Epithelial cell of esophagus (primary cell): ENCODE results near the gene NDUFS6.

Source experiments
- DNase-seq: peaks from one replicate; pipeline ENCODE4 v3.0.0; 2010; ENCODE audit warnings: low read depth
- H3K4me3 ChIP-seq: 2 replicates; pipeline ENCODE4 v1.5.1; 2011; ENCODE audit warnings: mild to moderate bottlenecking, low read length, control low read depth
- TF ChIP-seq, protein P1 (sequence below): IDR thresholded peaks from 2 replicates; pipeline ENCODE4 v1.5.1; 2011; ENCODE audit warnings: low read depth, mild to moderate bottlenecking, low read length, control low read depth, inconsistent platforms; ENCODE audit not compliant: insufficient read depth; ENCODE audit errors: missing control alignments

The NDUFS6 gene

DNA sequence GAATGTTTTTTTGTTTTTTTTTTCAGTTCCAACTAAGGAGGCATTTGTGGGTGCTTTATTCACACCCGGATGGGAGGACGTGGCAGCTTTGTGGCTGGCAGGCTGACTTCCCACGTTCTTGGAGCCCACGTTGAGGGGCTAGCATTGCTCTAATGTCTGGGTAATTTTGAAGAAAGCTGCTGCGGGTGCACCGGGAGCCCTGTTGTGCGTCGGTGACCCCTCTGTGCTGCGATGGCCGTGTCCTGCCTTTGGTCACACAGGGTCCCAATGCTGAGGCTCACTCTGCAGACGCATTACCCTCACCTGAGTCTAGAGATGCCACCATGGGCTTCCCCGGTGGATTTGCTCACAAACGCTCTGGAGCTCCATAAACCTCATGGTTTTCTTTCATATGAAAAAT lies 34.2 kb downstream of the NDUFS6 start:
- DNase-seq = no peak
- no peak overlapping the region for H3K4me3 ChIP-seq
- TF ChIP-seq, protein P1, sequence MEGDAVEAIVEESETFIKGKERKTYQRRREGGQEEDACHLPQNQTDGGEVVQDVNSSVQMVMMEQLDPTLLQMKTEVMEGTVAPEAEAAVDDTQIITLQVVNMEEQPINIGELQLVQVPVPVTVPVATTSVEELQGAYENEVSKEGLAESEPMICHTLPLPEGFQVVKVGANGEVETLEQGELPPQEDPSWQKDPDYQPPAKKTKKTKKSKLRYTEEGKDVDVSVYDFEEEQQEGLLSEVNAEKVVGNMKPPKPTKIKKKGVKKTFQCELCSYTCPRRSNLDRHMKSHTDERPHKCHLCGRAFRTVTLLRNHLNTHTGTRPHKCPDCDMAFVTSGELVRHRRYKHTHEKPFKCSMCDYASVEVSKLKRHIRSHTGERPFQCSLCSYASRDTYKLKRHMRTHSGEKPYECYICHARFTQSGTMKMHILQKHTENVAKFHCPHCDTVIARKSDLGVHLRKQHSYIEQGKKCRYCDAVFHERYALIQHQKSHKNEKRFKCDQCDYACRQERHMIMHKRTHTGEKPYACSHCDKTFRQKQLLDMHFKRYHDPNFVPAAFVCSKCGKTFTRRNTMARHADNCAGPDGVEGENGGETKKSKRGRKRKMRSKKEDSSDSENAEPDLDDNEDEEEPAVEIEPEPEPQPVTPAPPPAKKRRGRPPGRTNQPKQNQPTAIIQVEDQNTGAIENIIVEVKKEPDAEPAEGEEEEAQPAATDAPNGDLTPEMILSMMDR = no peak

DNA sequence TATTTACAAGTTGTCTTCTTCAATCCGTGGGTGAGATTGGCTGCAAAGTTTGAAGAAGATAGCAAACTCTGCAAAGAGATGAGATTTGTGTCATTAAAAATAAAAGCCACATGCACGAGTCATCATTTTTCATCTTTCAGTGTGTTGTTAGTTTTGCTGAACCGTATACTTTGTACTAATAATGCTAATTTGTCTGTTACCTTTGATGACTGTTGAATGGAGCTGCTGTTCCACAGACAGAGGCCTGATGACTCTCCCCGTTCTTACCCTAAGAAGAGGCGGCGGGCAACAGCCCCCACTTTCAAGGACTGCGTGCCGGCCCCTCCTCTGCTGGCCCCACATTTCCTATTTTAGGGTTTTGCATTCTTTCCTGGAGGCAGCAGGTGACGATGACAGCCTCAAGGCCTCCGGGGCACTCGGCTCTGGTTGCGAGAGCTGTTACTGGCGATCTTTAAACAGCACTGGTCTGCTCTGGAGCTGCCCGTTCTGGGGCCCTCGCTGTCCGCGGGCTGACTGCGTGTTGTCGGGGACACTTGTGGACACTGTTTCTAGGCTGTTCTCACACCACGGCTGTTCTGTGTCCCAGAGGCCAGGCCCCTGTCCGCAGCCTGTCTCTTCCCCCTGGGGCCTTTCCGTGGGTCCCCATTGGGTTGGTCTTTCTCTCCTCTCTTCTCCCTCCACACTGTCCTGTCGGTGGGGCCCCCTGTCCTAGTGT lies 35.1 kb downstream of the NDUFS6 start:
- TF ChIP-seq, protein P1 = no peak
- H3K4me3 ChIP-seq = no peak overlapping the region
- no peak for DNase-seq

DNA sequence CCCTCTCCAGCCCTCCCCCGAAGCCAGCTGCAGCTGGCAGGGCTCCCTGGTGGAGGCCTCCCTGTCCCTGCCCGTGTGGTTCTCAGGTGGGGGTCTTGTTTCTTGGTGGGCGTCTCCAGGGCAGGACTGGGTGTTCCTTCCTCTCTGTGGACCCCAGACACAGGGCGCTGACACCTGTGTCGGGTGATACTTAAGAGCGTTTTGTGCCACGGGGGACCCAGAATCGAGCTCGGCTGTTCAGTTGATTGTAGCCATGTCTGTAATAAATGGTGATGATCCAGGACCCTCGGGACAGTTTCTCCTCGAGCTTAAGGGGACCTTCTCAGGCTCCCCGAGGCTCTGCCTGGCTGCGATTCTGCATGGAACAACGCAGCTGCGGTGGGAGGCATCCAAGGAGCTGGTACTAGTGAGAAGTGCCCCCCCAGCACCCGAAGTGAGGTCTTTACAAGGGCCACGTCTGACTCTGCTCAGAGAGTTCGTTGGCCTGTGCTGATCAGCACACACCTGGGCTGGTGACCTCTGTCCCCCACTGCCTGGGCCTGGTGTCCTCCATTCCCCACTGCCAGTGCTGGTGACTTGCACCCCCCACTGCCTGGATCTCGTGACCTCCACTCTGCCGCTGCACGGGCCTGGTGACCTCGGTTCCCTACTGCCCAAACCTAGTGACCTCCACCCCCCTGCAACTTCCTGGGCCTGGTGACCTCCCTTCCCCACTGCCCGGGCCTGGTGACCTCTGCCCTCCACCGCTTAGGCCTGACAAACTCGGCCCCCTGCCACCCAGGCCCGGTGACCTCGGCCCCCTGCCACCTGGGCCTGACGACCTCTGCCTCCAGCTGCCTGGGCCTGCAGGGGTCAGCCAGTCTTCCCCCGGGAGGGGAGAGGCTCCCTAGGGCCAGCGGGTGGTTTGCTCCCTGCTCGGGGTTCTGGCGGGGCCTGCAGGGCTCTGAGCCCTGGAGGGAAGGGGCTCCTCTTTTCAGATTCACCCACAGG lies 36.0 kb downstream of the NDUFS6 start:
- DNase-seq = no peak
- TF ChIP-seq, protein P1 = no peak
- H3K4me3 ChIP-seq = no peak overlapping the region

DNA sequence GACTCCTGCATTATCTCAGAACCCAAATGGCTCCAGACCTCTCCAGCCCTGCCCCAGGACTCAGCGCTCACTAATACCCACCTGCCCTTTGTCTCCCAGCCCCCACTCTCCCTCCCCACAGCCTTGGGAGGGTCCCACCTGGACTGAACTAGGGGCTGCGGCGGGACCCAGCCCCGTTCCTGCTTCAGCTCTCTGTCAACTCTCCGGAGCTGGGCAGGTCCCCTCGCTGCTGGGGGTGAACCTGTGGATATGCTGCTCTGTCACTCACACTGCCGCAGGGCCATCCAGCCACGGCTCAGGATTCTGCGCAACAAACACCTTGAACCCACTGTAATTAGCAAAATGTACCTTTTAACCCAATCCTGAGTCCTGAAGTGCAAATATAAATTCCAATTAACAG lies 36.8 kb downstream of the NDUFS6 start:
- H3K4me3 ChIP-seq = no peak overlapping the region
- no peak for DNase-seq
- TF ChIP-seq, protein P1 = no peak

DNA sequence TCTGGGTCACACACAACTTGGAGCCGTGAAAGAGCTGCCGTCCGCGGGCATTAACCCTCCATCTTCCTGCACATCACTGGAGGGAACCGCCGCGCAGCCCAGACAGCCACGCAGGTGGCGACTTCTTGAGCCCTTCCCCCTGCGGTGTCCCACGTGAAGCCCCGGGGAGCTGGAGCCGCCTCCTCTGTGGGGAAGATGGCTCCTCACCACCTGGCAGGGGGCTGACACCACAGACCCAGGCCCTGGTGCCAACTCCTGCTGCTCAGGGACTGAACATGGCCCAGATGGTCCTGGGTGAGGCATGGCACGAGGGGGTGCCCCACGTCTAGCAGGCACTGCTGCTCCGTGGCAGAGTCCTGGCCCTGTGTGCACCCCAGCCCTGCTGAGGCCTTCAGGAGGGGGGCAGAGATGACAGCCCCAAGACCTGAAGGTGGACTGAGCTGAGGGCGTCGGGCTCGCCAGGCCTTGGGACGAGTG lies 38.9 kb downstream of the NDUFS6 start:
- TF ChIP-seq, protein P1 = no peak
- no peak for DNase-seq
- H3K4me3 ChIP-seq = no peak overlapping the region

DNA sequence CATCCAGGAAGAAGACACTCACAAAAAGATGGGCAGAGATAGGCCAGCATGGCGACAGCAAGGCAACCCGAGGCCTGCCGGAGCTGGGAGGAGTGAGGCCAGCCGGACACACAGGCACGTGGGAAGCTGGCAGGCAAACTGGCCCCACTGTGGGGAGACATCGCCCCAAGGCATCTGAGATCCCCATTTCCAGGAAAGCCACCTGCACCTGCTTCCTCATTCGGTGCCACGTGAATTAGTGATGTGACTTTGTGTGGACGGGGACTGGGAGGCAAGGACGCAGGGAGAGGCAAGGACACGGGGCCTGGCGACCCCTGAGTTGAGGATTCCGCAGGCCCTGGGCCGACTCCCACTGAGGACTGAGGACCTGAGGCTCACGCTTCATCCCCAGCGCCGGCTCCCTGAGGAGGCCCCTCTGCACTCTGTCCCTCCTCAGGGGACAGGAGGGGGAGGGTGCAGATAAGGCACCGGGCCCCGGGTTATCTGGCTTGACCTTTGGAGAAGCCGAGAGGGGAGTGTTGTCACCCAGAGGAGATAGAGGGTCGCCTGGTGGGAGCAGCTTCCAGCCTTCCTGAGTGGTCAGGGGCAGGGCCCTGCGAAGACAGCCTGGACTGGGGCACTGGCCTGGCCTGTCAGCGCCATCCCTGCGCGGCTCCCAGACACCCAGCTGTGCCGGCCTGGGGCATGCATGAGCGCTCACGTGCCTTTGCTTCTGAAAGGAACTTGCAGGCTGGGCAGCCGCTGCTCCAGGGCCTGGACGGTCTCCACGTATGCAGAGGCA lies 39.7 kb downstream of the NDUFS6 start:
- no peak overlapping the region for H3K4me3 ChIP-seq
- no peak for DNase-seq
- TF ChIP-seq, protein P1 = no peak
